GM12872 (cell line): ENCODE results near the gene GRIK1.

Source experiments
- TF ChIP-seq, protein P1 (sequence below): IDR thresholded peaks from 3 replicates; pipeline ENCODE4 v1.5.1; 2011; ENCODE audit warnings: low read depth, mild to moderate bottlenecking, low read length, moderate library complexity; ENCODE audit not compliant: insufficient read depth

Gene GRIK1

DNA sequence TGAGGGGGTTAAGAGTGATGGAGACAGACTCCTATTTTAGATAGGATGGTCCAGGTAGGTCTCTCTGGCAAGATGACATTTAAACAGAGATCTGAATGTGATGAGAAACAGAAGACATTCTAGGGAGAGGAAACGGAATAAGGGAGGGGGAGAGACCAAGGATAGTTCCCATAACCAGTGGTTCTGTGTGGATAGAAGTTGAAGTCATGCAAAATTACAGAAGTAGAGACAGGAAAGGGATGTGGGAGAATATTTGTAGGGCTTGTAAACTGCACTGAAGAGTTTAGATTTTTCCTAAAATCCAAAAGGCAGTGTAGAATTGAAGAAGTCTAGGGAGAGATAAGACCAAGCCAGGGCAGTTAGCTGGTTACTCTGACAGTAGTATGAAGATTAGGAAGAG, 200.6 kb downstream of the GRIK1 start:
- TF ChIP-seq, protein P1, sequence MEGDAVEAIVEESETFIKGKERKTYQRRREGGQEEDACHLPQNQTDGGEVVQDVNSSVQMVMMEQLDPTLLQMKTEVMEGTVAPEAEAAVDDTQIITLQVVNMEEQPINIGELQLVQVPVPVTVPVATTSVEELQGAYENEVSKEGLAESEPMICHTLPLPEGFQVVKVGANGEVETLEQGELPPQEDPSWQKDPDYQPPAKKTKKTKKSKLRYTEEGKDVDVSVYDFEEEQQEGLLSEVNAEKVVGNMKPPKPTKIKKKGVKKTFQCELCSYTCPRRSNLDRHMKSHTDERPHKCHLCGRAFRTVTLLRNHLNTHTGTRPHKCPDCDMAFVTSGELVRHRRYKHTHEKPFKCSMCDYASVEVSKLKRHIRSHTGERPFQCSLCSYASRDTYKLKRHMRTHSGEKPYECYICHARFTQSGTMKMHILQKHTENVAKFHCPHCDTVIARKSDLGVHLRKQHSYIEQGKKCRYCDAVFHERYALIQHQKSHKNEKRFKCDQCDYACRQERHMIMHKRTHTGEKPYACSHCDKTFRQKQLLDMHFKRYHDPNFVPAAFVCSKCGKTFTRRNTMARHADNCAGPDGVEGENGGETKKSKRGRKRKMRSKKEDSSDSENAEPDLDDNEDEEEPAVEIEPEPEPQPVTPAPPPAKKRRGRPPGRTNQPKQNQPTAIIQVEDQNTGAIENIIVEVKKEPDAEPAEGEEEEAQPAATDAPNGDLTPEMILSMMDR, result no peak

DNA sequence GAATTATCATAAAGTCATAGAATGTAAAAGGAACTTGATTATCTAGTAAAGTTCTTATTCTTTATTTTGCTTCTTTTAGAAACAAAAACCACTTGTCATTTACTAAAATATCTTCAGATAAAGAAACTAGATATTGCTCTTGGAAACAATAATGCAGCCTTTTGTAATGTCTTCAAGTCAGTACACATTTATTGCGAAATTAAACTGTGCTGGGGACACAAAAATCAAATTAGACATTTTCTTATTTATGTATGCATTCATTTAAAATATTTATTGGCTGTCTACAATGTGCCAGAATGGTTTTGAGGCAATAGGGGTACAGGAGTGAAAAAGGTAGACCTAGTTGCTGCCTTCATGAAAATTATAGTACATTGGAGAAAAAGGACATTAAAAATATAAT, 201.1 kb downstream of the GRIK1 start:
- TF ChIP-seq, protein P1, result no peak

DNA sequence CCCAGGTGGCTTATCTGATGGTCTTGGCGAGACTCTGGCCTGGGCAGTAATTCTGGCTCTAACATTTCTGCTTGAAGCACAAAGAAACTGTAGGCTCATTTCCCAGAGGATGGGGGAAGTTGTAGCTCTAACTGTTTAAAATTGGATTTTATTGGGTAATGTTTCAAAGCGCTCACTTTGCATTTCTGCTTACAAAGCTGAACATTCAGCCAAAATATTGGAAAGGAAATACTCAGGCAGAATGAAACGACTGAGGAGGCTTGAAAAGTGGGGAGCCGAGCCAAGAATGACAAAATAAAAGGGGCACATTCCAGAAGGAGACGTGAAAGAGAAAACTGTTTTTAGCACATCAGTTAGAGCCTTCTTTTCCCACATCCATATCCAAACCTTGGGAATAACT, 202.6 kb downstream of the GRIK1 start:
- TF ChIP-seq, protein P1, result no peak

DNA sequence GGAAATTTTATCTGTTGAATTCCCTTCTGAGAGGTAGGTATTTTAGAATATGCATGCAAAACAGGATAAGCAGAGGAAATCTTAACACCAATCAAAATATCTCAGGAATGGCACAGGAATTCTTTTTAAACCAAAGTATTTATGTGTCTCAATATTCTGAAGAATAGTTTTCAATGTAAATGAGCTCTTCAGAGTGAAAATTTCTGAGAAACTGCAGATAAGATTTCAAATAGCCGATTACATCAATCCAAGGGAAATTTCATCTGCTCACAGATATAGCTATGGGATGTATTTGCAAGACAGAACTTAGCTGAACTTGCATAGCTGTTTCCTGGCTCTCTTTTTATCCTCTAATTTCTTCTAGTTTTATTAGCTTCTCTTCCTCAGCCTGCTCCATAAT, 209.5 kb downstream of the GRIK1 start:
- TF ChIP-seq, protein P1, result no peak

DNA sequence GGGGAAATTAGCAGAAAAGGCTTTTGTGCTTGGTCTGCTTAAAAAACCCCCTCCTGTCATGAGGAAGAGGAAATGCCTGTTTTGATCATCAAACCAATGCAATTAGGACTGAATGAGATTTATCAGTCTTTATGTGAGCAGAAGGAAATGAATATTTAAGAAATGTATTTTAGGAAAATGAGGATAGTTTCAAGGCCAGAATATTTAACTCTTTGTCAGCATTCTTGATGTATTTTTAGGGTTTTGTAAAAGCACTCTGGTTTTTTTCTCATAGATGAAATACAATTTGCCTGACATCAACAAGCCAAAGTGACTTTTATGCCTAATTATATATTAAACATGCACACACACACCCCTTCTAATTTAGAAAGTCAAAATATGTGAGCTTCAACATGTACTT, 213.8 kb downstream of the GRIK1 start:
- TF ChIP-seq, protein P1, result no peak

DNA sequence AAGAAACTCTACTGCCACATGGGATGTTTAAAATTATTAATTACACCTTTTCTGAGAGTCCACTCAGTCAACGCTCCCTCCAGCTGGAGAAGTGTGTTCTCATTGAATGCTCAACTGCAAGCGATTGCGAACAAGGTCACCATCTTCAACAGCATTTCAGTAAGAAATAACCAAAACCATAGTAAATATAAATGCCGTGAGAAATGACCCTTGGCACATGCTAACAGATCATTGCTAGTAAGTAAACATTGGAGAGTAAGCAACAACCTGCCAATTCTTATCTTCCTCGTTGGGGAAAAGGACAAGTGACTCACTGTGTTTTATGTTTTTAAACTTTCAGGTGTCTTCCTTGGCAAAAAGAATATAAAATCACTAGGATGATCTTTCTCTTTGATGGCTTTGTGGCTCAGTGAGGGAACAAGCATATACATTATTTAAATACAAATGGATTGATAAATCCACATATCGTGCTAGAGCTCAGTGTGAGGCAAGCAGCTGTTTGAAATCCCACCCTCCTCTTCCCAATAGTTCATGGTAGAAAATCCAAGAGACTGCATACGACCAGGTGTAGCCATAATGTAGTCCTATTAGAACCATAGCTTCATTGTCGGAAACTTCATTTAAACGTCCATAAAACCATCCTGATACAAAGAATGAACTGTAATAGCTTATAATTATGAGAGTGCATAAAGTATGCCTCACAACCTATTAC, 214.6 kb downstream of the GRIK1 start:
- TF ChIP-seq, protein P1, result no peak

DNA sequence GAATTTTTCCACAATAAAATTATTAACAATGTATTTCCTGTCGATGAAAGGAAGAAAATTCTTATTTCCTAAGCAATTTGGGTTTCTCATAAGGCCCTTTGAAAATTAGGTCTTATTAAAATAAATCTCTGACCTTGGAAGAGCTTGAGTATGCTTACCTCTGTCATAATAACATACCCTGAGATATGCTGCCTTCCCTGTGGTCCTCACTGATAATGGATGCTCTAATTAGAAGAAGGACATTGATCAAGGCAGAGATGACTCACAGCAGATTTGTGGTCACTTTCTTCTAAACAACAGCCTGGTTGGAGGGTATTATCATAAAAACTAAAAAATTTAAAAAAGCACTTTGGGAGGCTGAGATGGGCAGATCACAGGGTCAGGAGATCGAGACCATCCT, 217.8 kb downstream of the GRIK1 start:
- TF ChIP-seq, protein P1, result no peak
